ENCODE data around the gene CTIF.

Gene CTIF

DNA sequence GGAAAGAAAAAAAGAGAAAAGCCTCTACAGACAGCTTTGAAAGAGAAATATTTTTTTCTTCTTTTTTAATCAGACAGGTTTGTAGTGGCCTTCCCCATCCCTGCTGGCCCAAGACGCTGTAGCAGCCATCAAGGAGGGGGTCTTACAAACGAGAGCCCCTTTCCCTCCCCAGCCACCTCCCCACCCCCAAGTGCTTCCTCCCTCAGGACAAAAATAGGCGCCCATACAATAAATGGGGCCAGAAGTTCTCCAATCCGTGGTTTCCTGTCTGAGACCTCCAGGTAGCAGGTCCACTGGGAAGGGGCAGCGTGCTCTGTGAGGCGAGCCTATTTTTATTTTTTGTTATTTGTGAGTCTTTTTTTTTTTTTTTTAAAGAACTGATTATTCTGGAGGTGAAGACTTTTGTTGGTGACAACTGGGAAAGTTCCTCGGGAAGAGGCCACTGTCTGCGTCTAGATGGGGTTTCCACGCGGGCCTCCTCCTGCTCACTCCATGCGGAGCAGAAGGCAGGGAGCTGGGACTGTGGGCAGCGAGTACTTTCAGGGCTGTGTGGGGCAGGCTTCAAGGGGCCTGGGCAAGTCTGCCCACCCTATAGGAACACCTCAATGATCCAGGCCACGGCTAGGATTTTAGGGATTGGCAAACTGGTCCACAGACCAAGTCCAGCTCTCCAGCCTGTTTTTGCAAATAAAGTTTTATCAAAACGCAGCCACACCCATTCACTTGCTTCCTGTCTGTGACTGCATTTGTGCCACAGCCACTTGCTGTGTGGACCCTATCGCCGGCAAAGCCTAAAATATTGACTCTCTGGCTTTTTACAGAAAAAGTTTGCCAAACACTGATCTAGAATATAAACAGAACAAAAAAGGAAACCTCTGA, 139.6 kb downstream of the CTIF start:
- no peak for DNase-seq (ENCODE audit: low read depth, low spot score)

DNA sequence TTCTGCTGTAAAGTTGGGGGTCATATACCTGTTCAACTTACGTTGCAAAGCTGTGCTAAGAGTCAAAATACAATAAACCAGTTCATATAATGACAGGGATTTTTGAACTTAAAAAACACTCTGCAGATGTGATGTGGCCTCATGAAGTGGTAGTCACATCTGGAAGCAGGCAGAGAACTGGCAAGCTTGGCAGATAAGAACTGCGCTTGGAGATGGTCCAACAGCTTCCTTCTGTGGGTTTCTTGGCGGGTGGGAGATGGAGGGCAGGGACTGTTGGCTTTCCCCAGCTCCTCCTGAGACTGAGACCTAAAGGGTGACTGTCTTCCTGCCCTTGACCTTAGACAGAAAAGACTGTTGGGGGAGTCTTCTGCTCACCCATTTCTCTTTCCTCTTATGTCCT, 140.4 kb downstream of the CTIF start:
- DNase-seq (ENCODE audit: low read depth, low spot score): no peak

DNA sequence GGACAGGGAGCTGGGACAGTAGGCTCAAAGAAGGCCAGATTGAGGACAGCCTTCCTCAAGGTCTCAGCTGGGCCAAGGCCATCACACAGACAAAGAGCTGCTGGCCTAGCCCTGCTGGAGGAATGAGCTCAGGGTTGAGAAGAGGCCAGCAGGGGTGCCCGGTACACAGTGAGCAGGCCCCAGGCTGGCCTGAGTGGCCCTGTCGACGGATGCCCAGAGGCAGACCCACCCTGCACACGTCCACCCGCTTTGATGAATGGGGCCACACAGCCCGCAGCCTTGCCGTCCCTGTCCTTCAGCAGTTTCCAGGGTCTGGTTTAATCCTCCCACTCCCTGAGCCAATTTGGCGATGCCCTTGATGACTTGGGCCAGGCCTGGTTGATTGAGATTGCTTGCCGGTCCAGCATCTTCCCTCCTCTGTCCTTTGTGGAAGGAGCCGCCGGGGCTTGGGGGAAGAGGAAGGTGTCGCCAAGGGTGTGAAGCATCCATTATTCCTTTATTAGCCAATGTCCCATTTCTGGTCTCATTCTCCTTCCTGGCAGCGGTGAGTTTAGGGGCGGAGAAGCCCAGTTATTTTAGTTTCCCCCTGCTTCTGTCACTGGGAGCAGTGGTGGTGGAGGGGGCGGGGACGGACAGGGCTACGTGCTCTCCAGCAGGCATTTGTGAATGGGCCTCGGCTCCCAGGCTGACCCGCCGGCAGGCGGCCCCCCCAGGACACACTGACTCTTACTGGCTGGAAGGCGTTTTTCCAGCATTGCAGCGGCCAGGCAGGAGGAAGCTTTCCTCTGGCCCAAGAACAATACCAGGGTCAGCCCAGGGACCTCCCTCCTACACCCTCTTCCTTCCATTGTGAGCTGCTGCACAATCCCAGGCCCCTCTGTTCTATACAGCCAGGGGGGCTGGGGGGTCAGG, 141.8 kb downstream of the CTIF start:
- no peak for DNase-seq (ENCODE audit: low read depth, low spot score)

DNA sequence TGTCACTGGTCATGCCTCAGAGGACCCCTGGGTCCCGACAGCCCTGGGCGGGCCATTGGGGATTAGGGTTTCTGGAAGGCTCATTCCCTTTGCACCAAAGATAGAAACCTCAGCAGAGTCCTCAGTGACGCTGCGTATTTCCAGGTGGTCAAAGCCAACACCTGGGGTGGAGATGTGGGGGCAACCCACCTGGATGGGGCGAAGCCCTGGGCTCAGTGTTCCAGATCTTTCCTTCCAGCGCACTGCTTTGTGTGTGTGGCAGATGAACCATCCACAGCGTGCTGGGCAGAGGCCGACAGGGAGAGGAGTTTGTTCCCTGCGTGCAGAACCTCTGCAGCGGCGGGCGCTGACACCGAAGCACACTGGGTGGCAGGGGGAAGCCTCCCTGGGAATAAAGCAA, 143.9 kb downstream of the CTIF start:
- DNase-seq (ENCODE audit: low read depth, low spot score): no peak

DNA sequence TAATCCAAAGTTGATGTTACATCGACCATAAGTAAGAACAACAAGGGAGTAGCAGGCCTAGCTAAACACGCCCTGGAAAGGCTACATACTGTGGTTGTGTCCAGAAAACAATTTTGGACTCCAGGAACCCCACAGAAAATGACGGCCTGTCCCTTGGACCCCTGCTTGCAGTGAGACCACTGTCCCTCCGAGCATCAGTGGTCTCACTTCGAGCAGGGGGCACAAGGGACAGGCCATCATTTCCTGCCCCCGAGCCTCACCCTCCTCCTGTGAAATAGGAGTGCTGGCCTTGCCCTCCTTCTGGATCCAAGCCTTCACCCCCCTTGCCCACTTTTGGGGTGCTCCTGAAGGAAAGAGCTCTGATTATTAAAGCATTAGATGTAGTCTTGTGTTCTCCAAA, 144.4 kb downstream of the CTIF start:
- DNase-seq (ENCODE audit: low read depth, low spot score): no peak

DNA sequence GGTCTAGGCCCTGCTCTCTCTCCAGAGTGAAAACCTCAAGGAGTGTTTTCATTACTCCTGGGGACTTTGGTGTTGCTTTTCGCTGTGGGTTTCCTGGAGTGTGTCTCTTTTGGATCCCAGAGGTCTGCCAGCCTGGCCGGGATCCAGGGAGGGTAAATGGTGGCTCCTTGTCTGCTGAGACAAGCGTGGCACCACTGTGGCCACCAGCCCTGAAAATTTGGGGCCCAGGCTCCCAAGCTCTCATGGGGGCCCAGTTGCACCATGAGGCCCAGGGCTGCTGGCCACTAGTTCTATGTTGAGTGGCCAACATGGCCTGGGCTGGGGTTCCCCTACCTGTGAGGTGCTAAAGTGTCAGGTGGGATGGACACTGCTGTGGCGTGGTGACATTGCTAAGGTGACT, 144.8 kb downstream of the CTIF start:
- no peak for DNase-seq (ENCODE audit: low read depth, low spot score)

DNA sequence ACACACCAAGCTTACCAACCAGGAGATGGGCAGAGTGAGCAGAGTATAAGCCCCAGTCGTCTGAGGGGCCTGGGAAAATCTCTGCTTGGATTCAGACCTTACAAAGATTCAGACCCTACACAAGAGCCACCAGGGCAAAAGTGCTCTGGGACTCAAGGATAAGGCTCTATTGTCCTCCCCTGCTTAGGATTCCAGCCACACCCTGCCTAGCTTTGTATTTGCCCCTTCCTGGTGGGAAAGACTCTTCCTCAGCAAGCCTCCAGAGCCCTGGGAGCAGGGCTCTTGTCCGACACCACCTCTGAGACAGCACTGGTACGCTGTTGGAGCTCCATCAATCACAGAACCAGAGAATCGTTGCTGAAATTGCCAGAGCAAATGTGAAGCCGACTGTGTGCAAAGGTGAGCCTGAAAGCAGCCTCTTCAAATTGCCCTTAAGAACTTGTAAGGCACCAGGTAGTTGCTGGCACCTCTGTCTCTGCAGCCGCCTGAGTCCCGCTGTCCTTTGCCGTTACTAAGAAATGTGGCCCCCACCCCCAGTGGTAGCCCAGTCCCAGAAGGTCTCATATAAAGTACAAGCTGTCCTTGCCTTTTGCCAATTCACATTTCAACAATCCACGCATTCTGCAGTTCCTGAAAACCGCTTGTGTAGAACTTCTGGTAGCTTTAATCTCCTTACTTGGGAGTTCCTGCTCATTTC, 148.7 kb downstream of the CTIF start:
- DNase-seq (ENCODE audit: low read depth, low spot score): no peak

DNA sequence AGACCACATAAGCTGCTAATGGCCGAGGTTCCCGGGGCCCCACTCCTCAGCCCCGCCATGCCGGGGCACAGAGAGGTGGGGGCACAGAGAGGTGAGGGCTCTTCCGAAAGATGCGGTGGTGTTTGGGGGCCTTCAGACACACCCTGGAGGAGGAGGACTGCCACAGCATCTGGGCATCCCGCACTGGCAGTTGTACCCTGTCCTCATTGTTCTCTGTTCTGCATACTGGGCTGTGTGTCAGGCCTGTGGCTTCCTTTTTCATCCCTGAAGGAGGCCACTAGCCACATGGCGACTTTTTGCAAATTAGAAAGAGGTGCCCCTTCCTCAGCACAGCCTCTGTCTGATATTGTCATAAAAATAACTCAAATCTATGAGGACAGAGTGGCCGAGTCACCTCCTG, 150.1 kb downstream of the CTIF start:
- DNase-seq (ENCODE audit: low read depth, low spot score): no peak

DNA sequence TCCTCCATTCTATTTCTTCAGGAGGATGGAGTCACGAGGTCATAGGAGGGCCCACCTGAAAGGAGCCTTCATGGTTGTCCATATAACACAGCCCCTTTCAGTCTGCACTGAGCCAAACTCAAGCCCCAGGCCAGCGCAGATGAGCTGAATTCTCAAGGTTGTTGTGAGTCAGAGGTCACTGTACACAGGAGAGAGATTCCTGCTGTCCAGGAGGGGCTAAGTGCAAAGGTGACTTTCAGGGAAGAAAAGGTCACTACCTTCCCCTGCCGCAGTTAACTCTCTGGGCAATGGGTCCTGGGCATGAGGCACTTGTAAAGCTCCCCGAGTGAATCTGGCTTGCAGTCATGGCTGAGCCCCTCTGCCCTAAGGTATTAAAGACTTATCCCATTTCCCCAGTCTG, 150.7 kb downstream of the CTIF start:
- DNase-seq (ENCODE audit: low read depth, low spot score): no peak

DNA sequence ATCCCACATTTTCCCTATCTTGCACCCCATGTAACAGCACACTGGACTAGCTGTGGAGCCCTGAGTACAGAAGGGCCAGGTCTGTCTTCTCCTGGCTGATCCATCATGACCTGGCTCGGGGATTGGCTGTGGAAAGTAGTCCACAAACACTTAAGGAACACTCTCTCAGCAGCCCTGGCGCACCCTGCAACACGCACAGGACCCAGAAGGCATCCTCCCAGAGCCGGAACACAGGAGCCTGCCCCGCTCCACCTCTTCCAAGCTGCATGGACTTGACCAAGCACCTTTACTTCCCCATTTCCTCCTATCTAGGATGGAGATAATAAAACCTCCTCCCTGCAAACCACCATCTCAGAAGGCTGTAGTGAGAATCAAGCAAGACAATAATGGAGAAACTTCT, 151.7 kb downstream of the CTIF start:
- DNase-seq (ENCODE audit: low read depth, low spot score): no peak

DNA sequence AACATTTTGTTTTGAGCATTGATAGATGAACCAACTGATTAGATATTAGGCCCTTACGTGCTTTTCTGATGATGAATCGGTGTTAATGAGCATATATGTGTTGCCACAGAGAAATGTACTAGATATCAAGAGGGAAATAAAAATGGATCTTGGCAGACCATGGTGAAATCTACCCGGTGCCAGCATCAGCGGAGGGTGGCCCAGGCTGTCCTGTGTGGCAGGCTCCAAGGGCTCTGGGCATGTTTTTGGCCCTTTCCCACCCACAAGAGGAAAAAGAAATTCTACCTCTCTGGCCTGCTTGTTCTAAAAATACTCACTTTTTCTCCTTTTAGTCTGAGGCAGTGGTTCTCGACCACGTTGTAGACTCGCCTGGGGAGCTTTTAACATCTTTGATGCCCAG, 154.2 kb downstream of the CTIF start:
- no peak for DNase-seq (ENCODE audit: low read depth, low spot score)

DNA sequence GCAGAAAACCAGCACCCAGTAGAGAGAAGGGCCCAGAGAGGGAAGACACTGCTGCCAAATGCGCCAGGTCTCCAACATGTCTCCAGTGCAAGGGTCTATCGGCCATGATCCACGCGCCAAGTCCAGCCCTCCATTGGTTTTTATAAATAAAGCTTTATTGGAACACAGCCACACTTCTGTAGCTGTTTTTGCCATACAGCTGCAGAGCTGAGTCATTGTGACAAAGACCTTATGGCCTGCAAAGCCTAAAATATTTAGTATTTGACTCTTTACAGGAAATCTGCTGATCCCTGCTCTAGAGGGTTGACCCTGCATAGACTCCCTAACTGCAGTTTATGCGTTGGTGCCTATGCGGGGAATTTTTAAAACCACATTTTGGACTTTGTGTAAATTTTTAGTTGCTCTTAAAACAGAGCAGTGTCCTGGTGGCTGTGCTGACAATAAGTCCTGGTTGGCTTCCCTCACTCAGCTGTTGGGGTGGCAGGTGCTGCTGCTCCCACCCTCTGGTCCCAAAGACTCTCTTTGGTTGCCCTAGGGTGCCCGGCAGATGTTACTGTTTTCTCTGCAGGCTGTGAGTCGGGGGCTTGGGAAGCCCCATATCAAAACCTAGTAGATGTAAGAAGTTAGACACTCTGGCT, 154.9 kb downstream of the CTIF start:
- no peak for DNase-seq (ENCODE audit: low read depth, low spot score)

DNA sequence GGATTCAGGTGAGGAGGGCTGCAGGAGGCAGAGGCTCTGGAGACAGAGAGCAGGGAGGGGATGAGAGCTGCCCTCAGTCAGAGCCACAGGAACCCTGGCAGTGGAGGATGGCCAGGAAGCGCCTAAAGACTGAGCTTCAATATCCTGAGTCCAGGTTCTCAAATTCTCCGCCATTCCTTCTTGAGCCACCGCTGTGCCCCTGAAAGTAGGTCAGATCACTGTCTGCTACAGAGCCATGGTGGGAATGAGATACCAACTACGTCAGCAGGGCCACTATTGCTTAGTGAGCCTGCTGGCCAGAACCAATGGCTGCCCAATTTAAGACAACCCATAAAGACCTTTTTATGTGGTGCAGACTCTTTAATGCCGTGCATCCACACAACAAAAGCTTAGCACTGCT, 155.5 kb downstream of the CTIF start:
- DNase-seq (ENCODE audit: low read depth, low spot score): no peak

DNA sequence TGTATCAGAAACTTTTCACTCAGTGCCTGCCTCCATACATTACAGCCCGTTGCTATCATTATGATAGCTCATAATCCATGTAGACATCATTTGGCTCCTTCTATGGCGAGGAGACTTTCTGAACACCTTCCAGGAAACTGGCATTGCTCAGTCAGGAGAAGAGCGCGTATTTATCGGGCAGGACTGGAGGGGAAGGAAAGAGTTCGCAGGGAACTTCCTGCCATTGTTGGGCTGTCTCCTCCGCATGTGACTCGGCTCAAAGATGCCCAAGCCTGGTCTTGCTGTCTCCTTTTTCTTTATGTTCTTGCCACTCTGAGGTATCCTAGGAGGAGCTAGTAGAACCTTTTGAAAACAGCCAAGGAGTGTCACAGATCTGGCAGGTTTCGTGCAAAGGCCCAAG, 156.8 kb downstream of the CTIF start:
- no peak for DNase-seq (ENCODE audit: low read depth, low spot score)

DNA sequence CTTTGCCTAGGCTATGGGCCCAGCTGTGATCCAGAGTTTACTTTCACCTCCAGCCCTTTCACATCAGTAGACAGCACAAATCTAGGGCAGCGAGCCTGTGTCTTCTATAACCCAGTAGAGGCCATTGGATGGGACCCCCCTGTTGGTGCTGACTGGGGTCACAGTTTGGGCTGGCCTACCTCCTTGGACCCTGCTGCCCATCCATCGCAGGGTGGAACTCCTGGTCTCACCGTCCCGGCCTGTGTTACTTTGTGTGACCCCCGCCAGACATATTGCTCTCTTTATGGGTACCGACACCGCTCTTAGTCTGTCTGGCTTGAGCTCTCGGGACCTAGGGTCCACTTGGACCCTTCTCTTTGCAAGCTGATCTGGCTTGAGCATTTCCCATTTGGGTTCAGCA, 157.4 kb downstream of the CTIF start:
- no peak for DNase-seq (ENCODE audit: low read depth, low spot score)

DNA sequence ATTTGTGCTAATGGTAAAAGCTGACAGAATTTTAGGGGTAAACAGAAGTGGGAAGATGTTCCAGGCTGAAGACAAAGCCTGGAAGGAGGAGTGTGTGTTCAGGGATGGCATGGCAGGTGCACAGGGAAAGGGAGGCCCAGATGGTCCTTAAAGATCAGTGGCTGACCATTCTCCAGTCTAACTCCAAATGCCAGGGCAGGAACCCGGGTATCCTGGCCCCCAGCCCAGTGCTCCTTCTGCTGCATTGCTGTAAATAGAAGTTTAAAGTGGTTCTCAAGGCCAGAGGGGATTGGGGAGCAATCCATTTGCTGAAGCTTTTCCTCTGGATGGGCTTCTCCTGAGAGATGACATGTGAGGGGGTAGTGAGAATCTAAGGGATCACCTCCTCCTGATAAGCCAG, 158.6 kb downstream of the CTIF start:
- no peak for DNase-seq (ENCODE audit: low read depth, low spot score)

DNA sequence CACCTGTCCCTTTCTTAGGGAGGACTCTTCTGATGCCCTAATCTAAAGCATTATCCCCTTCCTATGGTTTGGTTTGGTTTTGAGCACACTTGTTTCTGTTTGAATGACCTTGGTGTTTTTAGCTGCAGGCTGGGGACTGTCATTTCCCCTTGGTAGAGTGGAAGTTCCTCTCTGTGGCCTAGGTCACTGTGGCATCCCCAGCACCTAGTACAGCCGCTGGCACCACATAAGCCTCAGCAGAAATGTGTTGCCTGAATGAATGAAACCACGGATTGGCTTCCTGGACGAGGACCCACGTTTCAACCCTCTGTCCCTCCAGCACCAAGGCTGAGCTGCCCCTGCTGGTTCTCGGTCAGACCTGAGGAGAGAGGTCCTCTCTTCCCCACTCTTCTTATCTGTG, 159.9 kb downstream of the CTIF start:
- no peak for DNase-seq (ENCODE audit: low read depth, low spot score)

DNA sequence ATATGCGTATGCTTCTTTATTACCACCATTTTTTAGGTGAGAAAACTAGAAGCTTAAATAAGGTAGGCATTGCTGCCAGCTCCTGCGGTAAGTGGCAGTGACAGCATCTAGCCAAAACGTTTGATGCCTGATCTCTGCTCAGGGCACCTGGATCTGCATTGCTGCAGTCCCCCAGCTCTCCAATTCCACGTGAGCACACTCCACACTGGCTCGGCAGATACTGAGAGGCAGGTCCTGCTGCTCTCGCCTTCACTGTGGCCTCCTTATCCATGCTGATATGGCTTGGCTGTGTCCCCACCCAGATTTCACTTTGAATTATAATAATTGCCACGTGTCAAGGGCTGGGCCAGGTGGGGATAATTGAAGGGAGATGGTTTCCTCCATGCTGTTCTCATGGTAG, 160.9 kb downstream of the CTIF start:
- no peak for DNase-seq (ENCODE audit: low read depth, low spot score)

DNA sequence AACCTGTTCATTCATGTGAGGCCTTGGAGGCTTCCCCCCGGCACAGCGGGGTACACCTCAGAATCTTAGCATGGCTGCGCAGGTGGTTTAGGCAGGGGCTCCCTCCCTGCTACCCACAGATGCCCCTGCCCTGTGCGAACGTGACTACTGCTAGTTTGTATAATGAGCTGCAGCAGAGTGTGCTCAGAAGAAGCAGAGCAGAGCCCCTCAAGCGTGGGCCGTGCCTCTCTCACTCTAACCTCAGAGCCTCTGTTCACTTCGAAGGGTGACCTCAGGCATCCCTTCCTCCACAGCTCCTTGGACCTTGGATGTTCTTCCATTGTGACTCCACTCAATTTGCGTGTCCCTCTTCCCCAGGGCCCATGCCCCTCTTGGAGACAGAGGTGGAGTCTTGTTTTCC, 161.6 kb downstream of the CTIF start:
- DNase-seq (ENCODE audit: low read depth, low spot score): no peak

DNA sequence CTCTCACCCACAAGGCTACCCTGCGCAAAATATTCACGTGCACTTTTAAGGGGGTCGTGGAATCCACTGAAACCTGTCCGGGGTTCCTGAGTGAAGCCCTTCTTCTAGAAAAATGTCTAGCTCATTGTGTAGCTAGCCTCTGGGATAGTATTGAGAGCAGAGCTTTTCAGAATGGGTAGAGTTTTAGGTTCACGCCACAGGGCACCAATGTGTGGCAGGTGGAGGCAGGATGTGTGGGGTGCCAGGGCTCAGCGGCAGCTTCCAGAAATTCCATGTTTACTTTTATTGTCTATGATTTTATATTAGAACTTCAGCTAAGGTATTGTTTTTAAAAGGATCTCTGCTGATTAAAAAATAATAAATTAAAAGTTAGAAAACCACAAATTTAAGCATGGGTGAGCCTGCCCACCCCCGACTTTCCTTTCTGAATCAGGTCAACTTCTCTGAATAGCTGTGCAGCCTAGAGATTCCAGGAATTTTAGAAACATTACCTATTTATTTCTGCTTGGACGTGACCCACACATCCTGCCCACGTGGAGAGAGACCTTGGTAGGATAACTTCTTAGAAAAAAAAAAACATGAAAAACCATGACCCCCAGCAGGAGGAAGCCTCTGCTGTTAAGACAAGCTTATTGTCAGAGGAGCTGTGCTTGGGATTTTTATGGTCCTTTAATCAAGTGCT, 163.7 kb downstream of the CTIF start:
- no peak for DNase-seq (ENCODE audit: low read depth, low spot score)

DNA sequence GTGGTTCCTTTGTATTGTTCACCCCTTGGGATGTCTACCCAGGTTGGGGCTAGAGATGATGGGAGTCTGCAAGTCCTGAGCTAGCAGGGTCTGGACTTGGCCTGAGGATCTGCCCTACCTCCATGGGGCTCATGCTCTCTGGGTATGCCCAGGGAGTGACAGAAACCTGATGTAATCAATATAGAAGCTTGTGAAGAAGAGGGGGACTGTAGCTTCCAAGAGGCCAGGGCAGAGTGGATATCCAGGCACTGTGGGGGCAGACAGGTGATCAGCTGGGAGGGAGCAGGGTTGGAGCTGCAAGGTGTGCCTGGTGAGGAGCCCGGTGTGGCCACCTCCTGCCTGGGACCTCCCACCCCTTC, 164.2 kb downstream of the CTIF start:
- DNase-seq (ENCODE audit: low read depth, low spot score): no peak

Data from smooth muscle cell of the brain vasculature (primary cell).